K562 (cell line): ENCODE results near the gene PERP. TPM values are rescaled to one million over a fixed set of nuclear protein-coding genes. Genes with fewer than 3 reads are reported as not detected.

ENCODE experiments used
- ATAC-seq: fragments of 200-7000 bp; cut with Tn5 transposase; 3 replicates; pipeline ENCODE4 v1.9.1; 2020; ENCODE audit warnings: moderate library complexity
- BruUV-seq: library from RNA; stranded (reverse); fragments of 400-500 nt; replicated peaks from 2 replicates; lab custom pipeline; 2021; lab: Mats Ljungman, UMichigan
- CTCF ChIA-PET: fragments of 300-600 bp; formaldehyde crosslinking; extraction: SDS; loops from one replicate; lab custom pipeline; 2021; ENCODE audit warnings: low intra/inter-chr PET ratio; lab: Yijun Ruan, JAX
- POLR2A ChIA-PET: fragments of 300-600, 350-650 bp; sonication (Branson Sonifier 250); formaldehyde crosslinking; extraction: SDS; loops from one replicate; lab custom pipeline; 2021; ENCODE audit warnings: antibody characterized with exemption, inconsistent platforms; lab: Yijun Ruan, JAX
- DNase-seq, 4 experiments: peaks; one replicate each; pipeline versions ENCODE4 v3.0.0 to v3.0.0-alpha.2; 2011 to 2018; ENCODE audit warnings: low spot score in 3 of 4, mixed read lengths in 3 of 4; ENCODE audit errors: extremely low read depth in 1 of 4
- FAIRE-seq: peaks from 2 replicates; lab custom pipeline; 2011; peaks lifted over from hg19 to GRCh38; lab: Jason Lieb, UNC
- H2AFZ ChIP-seq: 2 replicates; pipeline ENCODE4 v1.6.0; 2011; ENCODE audit warnings: low read depth, low read length, control low read depth, inconsistent platforms
- H3K27ac ChIP-seq: fragments of 200-600 bp; 3 replicates; pipeline ENCODE4 v1.8.0; 2011; ENCODE audit warnings: low read depth, mild to moderate bottlenecking, control low read depth, inconsistent platforms, low read length, moderate library complexity, mixed read lengths; ENCODE audit errors: extremely low read depth
- H3K27me3 ChIP-seq, 2 experiments: fragments of 300-600 bp in 1 of 2; 2 replicates in 1 of 2; 3 replicates in 1 of 2; pipeline versions ENCODE4 v1.6.0 to v1.8.0; 2011; ENCODE audit warnings: inconsistent platforms in 2 of 2, low read length in 2 of 2, mild to moderate bottlenecking in 1 of 2, mixed read lengths in 1 of 2, moderate library complexity in 1 of 2; ENCODE audit not compliant: control insufficient read depth in 2 of 2, insufficient read depth in 2 of 2
- H3K36me3 ChIP-seq: fragments of 300-600 bp; 3 replicates; pipeline ENCODE4 v1.8.0; 2011; ENCODE audit warnings: mild to moderate bottlenecking, low read length, inconsistent platforms; ENCODE audit not compliant: control insufficient read depth, insufficient read depth
- H3K4me1 ChIP-seq, 2 experiments: fragments of 200-600 bp in 1 of 2; replicated peaks in 1 of 2; 2 replicates in 1 of 2; 3 replicates in 1 of 2; pipeline versions ENCODE4 v1.5.1 to v1.8.0; 2011; ENCODE audit warnings: inconsistent platforms in 2 of 2, low read length in 2 of 2, mild to moderate bottlenecking in 1 of 2, mixed read lengths in 1 of 2, moderate library complexity in 1 of 2; ENCODE audit not compliant: control insufficient read depth in 2 of 2, insufficient read depth in 2 of 2
- H3K4me2 ChIP-seq: 2 replicates; pipeline ENCODE4 v1.6.1; 2011; ENCODE audit warnings: low read length, control low read depth, inconsistent platforms, mixed read lengths; ENCODE audit not compliant: insufficient read depth
- H3K4me3 ChIP-seq: fragments of 200-600 bp; sonication (generic), shearing (Covaris generic); 2 replicates; pipeline ENCODE4 v1.5.1; 2016; ENCODE audit warnings: control low read depth, inconsistent platforms
- H3K79me2 ChIP-seq: fragments of 200-600 bp; 3 replicates; pipeline ENCODE4 v1.8.0; 2011; ENCODE audit warnings: low read length, inconsistent platforms; ENCODE audit not compliant: control insufficient read depth, insufficient read depth
- H3K9ac ChIP-seq, 2 experiments: 2 replicates each; pipeline versions ENCODE4 v1.6.0 to v1.6.1; 2011; ENCODE audit warnings: low read depth in 2 of 2, low read length in 2 of 2, control low read depth in 1 of 2, inconsistent platforms in 1 of 2, mild to moderate bottlenecking in 1 of 2, mixed read lengths in 1 of 2; ENCODE audit not compliant: insufficient read depth in 1 of 2
- H3K9me1 ChIP-seq: one replicate; pipeline ENCODE4 v1.6.0; 2011; ENCODE audit warnings: inconsistent platforms, mild to moderate bottlenecking, low read length, moderate library complexity; ENCODE audit not compliant: control insufficient read depth, insufficient read depth
- H3K9me3 ChIP-seq: replicated peaks from 2 replicates; pipeline ENCODE4 v1.5.1; 2011; ENCODE audit warnings: low read depth, low read length, inconsistent platforms; ENCODE audit not compliant: control insufficient read depth, insufficient read depth
- H4K20me1 ChIP-seq: replicated peaks from 2 replicates; pipeline ENCODE4 v1.6.1; 2011; ENCODE audit warnings: low read length, inconsistent platforms, mixed read lengths; ENCODE audit not compliant: control insufficient read depth, insufficient read depth
- C11orf30 ChIP-seq: fragments of 450-650 bp; IDR thresholded peaks from 2 replicates; pipeline ENCODE4 v1.6.1; 2016; ENCODE audit warnings: low read depth, mild to moderate bottlenecking
- FIP1L1 ChIP-seq: fragments of 200-400 bp; formaldehyde crosslinking; IDR thresholded peaks from 2 replicates; pipeline ENCODE4 v1.6.1; 2018; ENCODE audit warnings: mild to moderate bottlenecking, low read depth, low read length; ENCODE audit not compliant: poor library complexity, severe bottlenecking
- HDAC3 ChIP-seq: fragments of 450-650 bp; IDR thresholded peaks from 2 replicates; pipeline ENCODE4 v1.6.1; 2018; ENCODE audit warnings: borderline replicate concordance, mild to moderate bottlenecking, moderate library complexity; ENCODE audit not compliant: partially characterized antibody
- MAFG ChIP-seq: fragments of 450-650 bp; conservative IDR thresholded peaks from 2 replicates; pipeline ENCODE4 v1.6.1; 2016; ENCODE audit warnings: missing genetic modification characterization, missing compliant biosample characterization
- MTA3 ChIP-seq: fragments of 450-650 bp; formaldehyde crosslinking; IDR thresholded peaks from 2 replicates; pipeline ENCODE4 v1.6.1; 2017; ENCODE audit warnings: mild to moderate bottlenecking, borderline replicate concordance
- NR4A1 ChIP-seq, 2 experiments: fragments of 250-450 bp in 1 of 2; fragments of 450-650 bp in 1 of 2; sonication (Bioruptor Pico) in 1 of 2; IDR thresholded peaks; 2 replicates each; pipeline versions ENCODE4 v1.4.0 to v1.6.1; 2016 to 2020; ENCODE audit warnings: mild to moderate bottlenecking in 2 of 2, missing compliant biosample characterization in 1 of 2, missing genetic modification characterization in 1 of 2, moderate library complexity in 1 of 2
- RFX1 ChIP-seq: fragments of 450-650 bp; IDR thresholded peaks from 2 replicates; pipeline ENCODE4 v1.6.1; 2016; ENCODE audit warnings: mild to moderate bottlenecking, moderate library complexity
- ZC3H4 ChIP-seq: sonication (generic); formaldehyde crosslinking; IDR thresholded peaks from 2 replicates; pipeline ENCODE4 v1.9.0; 2021; ENCODE audit warnings: missing genetic modification reagents, borderline replicate concordance
- ZNF124 ChIP-seq: sonication (generic); formaldehyde crosslinking; IDR thresholded peaks from 2 replicates; pipeline ENCODE4 v1.8.1; 2022; ENCODE audit warnings: missing genetic modification reagents
- ZNF143 ChIP-seq: sonication (generic); formaldehyde crosslinking; IDR thresholded peaks from 2 replicates; pipeline ENCODE4 v1.9.0; 2022; ENCODE audit warnings: mild to moderate bottlenecking, missing genetic modification reagents
- ZNF316 ChIP-seq: fragments of 450-650 bp; IDR thresholded peaks from 2 replicates; pipeline ENCODE4 v1.6.1; 2016
- WGBS: fragments of 100-300 bp; shearing (Covaris generic); methylation state at CpG from one replicate; pipeline ENCODE4 v1.1.6; 2016; ENCODE audit warnings: low coverage, mixed read lengths; ENCODE audit not compliant: insufficient coverage; ENCODE audit errors: missing lambda C conversion rate; 5-methylcytosine and 5-hydroxymethylcytosine counted together
- in situ Hi-C: fragments of 300-500 bp; cut with MboI; formaldehyde crosslinking; loops from 4 replicates; pipeline ENCODE4 v1.15.0; 2018; ENCODE audit warnings: inconsistent platforms, mixed read lengths
- intact Hi-C: fragments of 100-400 bp; cut with micrococcal nuclease; formaldehyde crosslinking; loops from 2 replicates; pipeline ENCODE4 v1.14.2; 2022
- polyA plus RNA-seq, 8 experiments: library from polyadenylated mRNA; depleted of rRNA in 4 of 8; stranded (reverse) in 5 of 8; unstranded in 3 of 8; fragments of >200 nt; fragmentation: Nextera tagmentation in 2 of 8; fragmentation: Illumina TruSeq in 1 of 8; extraction: Ambion mirVana in 2 of 8; extraction: Trizol in 1 of 8; gene quantifications; 2 replicates each; pipeline versions ENCODE4 v1.2.1 to v1.2.3, GENCODE V29; 2011 to 2014; ENCODE audit warnings: inconsistent platforms in 1 of 8, missing spikeins in 1 of 8
- total RNA-seq, 7 experiments: library from RNA; depleted of rRNA in 6 of 7; stranded (reverse); fragments of >200 nt in 6 of 7; fragmentation: Illumina TruSeq in 2 of 7; extraction: Trizol in 2 of 7; gene quantifications; 2 replicates each; pipeline versions ENCODE4 v1.2.1 to v1.2.3, GENCODE V29; 2011 to 2021; ENCODE audit warnings: low replicate concordance in 1 of 7
- TF ChIP-seq, protein P1 (sequence below): fragments of 450-650 bp; IDR thresholded peaks from 2 replicates; pipeline ENCODE4 v1.6.1; 2016; ENCODE audit warnings: antibody characterized with exemption
- TF ChIP-seq, protein P2 (sequence below): fragments of 450-650 bp; IDR thresholded peaks from 2 replicates; pipeline ENCODE4 v1.7.0; 2016; ENCODE audit warnings: borderline replicate concordance

PERP gene
- total and polyA plus RNA-seq, 9 of the 15 experiments (the other 6 are each of a cell fraction or from before 2014, with no cell fraction given) = 0.01 to 0.27 (median 0.05) TPM; not detected in 2

DNA sequence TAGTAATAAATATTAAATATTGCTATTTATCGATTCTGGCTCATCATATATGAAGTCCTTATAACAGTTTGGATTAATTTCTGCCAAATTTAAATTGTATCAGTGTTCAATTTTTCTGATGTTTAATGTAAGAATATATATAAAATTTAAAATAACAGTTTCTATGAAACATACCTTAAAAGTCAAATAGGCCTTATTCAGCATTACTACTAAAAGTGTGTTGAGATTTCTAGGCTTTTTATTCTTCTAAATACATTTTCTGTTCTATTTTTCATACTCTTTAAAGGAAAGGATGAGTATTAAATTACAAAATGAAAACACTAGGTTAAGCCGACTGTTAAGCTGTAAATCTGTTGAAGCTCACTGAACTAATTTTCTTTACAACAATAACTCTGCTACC is 13.6 kb downstream of the PERP start:
- Histone ChIP-seq H3K79me2 (no peaks in the 10 kb centered on the region), H3K27ac (no peak overlapping the region), H3K4me1 (no peaks in the 10 kb centered on the region), H2AFZ (no peak overlapping the region), H3K9ac (no peak overlapping the region), H3K4me3 (no peak overlapping the region), H3K9me3 (no peaks in the 10 kb centered on the region), H3K4me2 (no peak overlapping the region), H3K9me1 (no peaks in the 10 kb centered on the region), H3K36me3 (no peaks in the 10 kb centered on the region), H4K20me1 (no peaks in the 10 kb centered on the region)
- no peak for DNase-seq
- ChIA-PET POLR2A (interaction anchor here (1.4 kb wide), 1 partner anchor 11 kb away, joined by 7 read pairs; no protein-coding TSS in a partner anchor), CTCF (interaction anchor here (1.3 kb wide), 1 partner anchor 8 kb away, joined by 3 read pairs; no protein-coding TSS in a partner anchor)
- WGBS = 5% methylated on average over 2 of the region's 2 CpGs
- FAIRE-seq = no peak
- in situ Hi-C loops (no loop called here), intact Hi-C loops (no loop called here)
- no peak for ATAC-seq
- BruUV-seq = no TSS peak
- TF ChIP-seq C11orf30 = peak; percentile 12; the same call in 1 of the 2 replicates
- TF ChIP-seq, protein P1, sequence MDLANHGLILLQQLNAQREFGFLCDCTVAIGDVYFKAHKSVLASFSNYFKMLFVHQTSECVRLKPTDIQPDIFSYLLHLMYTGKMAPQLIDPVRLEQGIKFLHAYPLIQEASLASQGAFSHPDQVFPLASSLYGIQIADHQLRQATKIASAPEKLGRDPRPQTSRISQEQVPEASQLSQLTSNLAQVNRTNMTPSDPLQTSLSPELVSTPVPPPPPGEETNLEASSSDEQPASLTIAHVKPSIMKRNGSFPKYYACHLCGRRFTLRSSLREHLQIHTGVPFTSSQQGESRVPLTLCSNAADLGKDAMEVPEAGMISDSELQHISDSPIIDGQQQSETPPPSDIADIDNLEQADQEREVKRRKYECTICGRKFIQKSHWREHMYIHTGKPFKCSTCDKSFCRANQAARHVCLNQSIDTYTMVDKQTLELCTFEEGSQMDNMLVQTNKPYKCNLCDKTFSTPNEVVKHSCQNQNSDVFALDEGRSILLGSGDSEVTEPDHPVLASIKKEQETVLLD = no peak
- 0 out of 2 replicates have a peak, but pooled peaks have one; percentile 11 for TF ChIP-seq MAFG (tag)
- peak; percentile 53; the same call in 1 of the 2 replicates for TF ChIP-seq ZNF316
- TF ChIP-seq, all 486 proteins: peak for 3
- peaks cover 4 to 18% of the 10 kb centered on the region in 2 experiments; a peak in 1 of 5 replicates for H3K27me3 ChIP-seq

- no peak for ATAC-seq
- ChIA-PET CTCF (no interaction called here), POLR2A (interaction anchor here (1.4 kb wide), 1 partner anchor 10 kb away, joined by 7 read pairs; no protein-coding TSS in a partner anchor)
- Histone ChIP-seq H3K9ac (no peak overlapping the region), H3K9me1 (no peaks in the 10 kb centered on the region), H3K4me3 (no peak overlapping the region), H3K36me3 (no peaks in the 10 kb centered on the region), H3K4me1 (no peaks in the 10 kb centered on the region), H3K9me3 (no peaks in the 10 kb centered on the region), H3K79me2 (no peaks in the 10 kb centered on the region), H4K20me1 (no peaks in the 10 kb centered on the region), H3K27ac (no peak overlapping the region), H3K4me2 (no peak overlapping the region), H2AFZ (no peak overlapping the region), H3K27me3 (peaks cover 4 to 12% of the 10 kb centered on the region in 2 experiments; a peak in 1 of 5 replicates)
- FAIRE-seq = no peak
- no peak for DNase-seq
- WGBS = 0% methylated on average over 4 of the region's 4 CpGs
- no TSS peak for BruUV-seq
- intact Hi-C loops (no loop called here), in situ Hi-C loops (no loop called here)
- TF ChIP-seq MTA3 = no peak
- no peak for TF ChIP-seq ZNF143 (CRISPR knock-in tag)
- no peak for TF ChIP-seq NR4A1 (CRISPR knock-in tag; IDR thresholded peaks at IDR 0.05)
- no peak for TF ChIP-seq NR4A1 (tag; IDR thresholded peaks at IDR 0.05)
- TF ChIP-seq, protein P2, sequence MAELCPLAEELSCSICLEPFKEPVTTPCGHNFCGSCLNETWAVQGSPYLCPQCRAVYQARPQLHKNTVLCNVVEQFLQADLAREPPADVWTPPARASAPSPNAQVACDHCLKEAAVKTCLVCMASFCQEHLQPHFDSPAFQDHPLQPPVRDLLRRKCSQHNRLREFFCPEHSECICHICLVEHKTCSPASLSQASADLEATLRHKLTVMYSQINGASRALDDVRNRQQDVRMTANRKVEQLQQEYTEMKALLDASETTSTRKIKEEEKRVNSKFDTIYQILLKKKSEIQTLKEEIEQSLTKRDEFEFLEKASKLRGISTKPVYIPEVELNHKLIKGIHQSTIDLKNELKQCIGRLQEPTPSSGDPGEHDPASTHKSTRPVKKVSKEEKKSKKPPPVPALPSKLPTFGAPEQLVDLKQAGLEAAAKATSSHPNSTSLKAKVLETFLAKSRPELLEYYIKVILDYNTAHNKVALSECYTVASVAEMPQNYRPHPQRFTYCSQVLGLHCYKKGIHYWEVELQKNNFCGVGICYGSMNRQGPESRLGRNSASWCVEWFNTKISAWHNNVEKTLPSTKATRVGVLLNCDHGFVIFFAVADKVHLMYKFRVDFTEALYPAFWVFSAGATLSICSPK = no peak
- no peak for TF ChIP-seq FIP1L1
- TF ChIP-seq HDAC3 = no peak
- no peak for TF ChIP-seq RFX1
- TF ChIP-seq ZC3H4 (CRISPR knock-in tag) = no peak
- TF ChIP-seq ZNF124 (CRISPR knock-in tag) = no peak
Measured at GRCh38 chr6:138092686-138093085, 14.5 kb downstream of the PERP start.
